Esophagus muscularis mucosa (tissue), 4 donors: ENCODE measurements around the gene AJM1. TPM values are rescaled to one million over a fixed set of nuclear protein-coding genes. Genes with fewer than 3 reads are reported as not detected.

Experiments
- DNase-seq: peaks from one replicate; pipeline ENCODE4 v3.0.0-alpha.2; 2017; ENCODE audit errors: extremely low spot score
- H3K27ac ChIP-seq, 4 donors: fragments of 200-600 bp; sonication (generic); replicated peaks in 1 of 4; 1 replicate in 3 of 4; 2 replicates in 1 of 4; pipeline ENCODE4 v1.5.1; 2016 to 2019; ENCODE audit warnings: mild to moderate bottlenecking in 1 of 4
- H3K27me3 ChIP-seq, 4 donors: fragments of 200-600 bp; sonication (generic); one replicate each; pipeline versions ENCODE4 v1.5.1 to v1.6.0; 2016 to 2019
- H3K36me3 ChIP-seq, 4 donors: fragments of 200-600 bp; sonication (generic); one replicate each; pipeline ENCODE4 v1.5.1; 2016 to 2019
- H3K4me1 ChIP-seq, 4 donors: fragments of 200-600 bp; sonication (generic); one replicate each; pipeline ENCODE4 v1.5.1; 2016 to 2019
- H3K4me3 ChIP-seq, 4 donors: fragments of 200-600 bp; sonication (generic); 1 replicate in 2 of 4; 2 replicates in 2 of 4; pipeline ENCODE4 v1.5.1; 2016 to 2019; ENCODE audit warnings: mild to moderate bottlenecking in 4 of 4, moderate library complexity in 1 of 4
- H3K9me3 ChIP-seq, 4 donors: fragments of 200-600 bp; sonication (generic); 1 replicate in 3 of 4; 2 replicates in 1 of 4; pipeline ENCODE4 v1.5.1; 2016 to 2019
- CTCF ChIP-seq, 3 experiments: fragments of 200-600 bp in 2 of 3; fragments of 450-650 bp in 1 of 3; sonication (generic) in 2 of 3; IDR thresholded peaks; one replicate each; pipeline ENCODE4 v1.5.1; 2017 to 2019; ENCODE audit warnings: antibody characterized with exemption in 3 of 3, mild to moderate bottlenecking in 2 of 3, moderate library complexity in 1 of 3
- EP300 ChIP-seq: sonication (generic); formaldehyde crosslinking; IDR thresholded peaks from one replicate; pipeline ENCODE4 v1.6.1; 2017; ENCODE audit warnings: antibody characterized with exemption
- POLR2A ChIP-seq: fragments of 450-650 bp; IDR thresholded peaks from one replicate; pipeline ENCODE4 v1.6.1; 2017; ENCODE audit warnings: antibody characterized with exemption, moderate library complexity, mild to moderate bottlenecking, low read depth
- POLR2AphosphoS5 ChIP-seq, 2 donors: sonication (generic); formaldehyde crosslinking; IDR thresholded peaks; one replicate each; pipeline ENCODE4 v1.6.1; 2017; ENCODE audit warnings: antibody characterized with exemption in 2 of 2
- WGBS: methylation state at CpG from one replicate; pipeline ENCODE4 v1.1.5; 2018; 5-methylcytosine and 5-hydroxymethylcytosine counted together
- intact Hi-C: fragments of 100-400 bp; cut with DNase I; formaldehyde crosslinking; loops from one replicate; pipeline ENCODE4 v1.15.1; 2023
- total RNA-seq, 4 donors: library from RNA; depleted of rRNA; stranded (reverse); fragments of >200 nt; gene quantifications; one replicate each; pipeline versions ENCODE4 v1.1.0 to v1.2.1, GENCODE V29; 2016

Gene AJM1
- total RNA-seq, 4 donors from 2014 or later = 3.3 to 14.0 (median 11.4) TPM

DNA sequence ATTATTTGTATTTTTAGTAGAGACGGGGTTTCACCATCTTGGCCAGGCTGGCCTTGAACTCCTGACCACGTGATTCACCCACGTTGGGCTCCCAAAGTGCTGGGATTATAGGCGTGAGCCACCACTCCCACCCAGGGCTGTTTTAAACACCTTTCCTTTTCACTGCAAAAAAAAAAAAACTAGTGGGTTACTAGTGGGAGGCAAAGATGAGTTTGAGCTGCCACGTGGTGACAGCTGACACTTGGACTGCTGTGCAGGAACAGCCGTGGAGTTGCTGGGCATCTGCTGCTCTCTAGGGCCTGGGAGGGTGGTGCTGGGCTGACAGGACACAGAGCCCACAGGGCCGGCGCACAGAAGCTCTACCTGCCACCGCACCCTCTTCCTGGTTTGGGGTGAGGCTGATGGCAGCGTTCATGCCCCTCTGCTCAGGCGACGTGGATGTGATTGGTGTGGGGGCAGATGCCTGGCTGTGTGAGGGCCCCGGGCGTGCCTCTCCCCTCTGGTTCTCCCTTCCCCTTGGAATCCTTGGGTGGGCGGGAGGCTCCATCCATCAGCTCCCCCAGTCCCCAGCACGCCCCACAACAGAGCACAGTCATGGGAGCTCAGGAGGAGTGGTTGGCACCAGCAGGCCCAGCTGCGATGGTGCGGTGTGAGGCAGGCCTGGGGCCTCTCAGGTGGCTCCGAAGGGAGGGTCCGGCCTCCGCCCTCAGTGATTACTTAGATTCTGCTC is 17.6 kb upstream of the AJM1 start:
- intact Hi-C loops = no loop called here
- Histone ChIP-seq H3K4me1 (peaks cover 10 to 20% (median 18%) of the 10 kb centered on the region in 4 donors), H3K9me3 (no peaks in the 10 kb centered on the region), H3K27me3 (no peaks in the 10 kb centered on the region), H3K4me3 (no peak overlapping the region), H3K36me3 (peaks cover 40 to 66% (median 64%) of the 10 kb centered on the region in 4 donors), H3K27ac (no peak overlapping the region)
- 91% methylated on average over 10 of the region's 21 CpGs for WGBS
- DNase-seq = no peak
- TF ChIP-seq POLR2AphosphoS5 (IDR thresholded peaks at IDR 0.05) (no peak), POLR2A (no peak), EP300 (no peak), CTCF (IDR thresholded peaks at IDR 0.05) (no peak)

DNA sequence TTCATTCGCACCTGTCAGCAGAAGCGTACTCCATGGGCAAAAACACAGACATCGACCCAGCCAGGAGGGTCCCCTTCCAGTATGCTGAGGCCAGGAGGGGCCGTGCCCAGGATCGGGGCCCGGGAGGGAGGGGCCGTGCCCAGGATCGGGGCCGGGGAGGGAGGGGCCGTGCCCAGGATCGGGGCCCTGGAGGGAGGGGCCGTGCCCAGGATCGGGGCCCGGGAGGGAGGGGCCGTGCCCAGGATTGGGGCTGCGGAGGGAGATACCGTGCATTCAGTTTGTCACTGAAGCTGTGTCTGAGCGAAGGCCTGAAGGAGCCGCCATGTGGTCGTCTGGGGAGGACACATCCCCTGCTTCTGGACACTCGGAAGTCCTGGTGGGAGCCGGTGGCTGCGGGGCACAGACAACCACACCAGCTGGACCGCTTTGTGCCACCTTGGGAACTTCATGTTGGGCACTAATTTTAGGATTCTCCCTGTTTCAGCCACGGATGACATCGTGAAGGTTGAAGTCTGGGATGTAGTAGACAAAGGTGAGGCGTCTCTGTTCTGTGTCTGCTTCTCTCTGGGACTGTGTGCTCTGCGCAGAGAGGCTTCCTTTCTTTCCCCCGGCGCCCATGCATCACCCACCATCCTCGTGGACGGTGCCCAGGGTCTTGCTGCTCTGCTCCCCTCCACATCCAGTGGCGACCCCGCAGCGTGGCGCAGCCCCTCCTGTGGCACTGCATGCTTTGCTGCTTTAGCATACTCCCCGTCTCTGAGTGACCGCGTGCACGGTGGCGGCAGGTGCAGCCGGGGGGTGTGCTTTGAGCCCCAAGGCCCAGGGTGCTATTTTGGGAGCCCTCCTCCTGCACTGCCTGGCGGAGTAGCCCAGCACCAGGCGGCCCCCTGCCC is 16.7 kb upstream of the AJM1 start:
- Histone ChIP-seq H3K4me3 (no peak overlapping the region), H3K36me3 (peaks cover 49 to 75% (median 73%) of the 10 kb centered on the region in 4 donors), H3K27ac (no peak overlapping the region), H3K27me3 (no peaks in the 10 kb centered on the region), H3K9me3 (no peaks in the 10 kb centered on the region), H3K4me1 (peaks cover 10 to 18% (median 17%) of the 10 kb centered on the region in 4 donors)
- 87% methylated on average over 31 of the region's 44 CpGs for WGBS
- no peak for DNase-seq
- intact Hi-C loops = no loop called here
- TF ChIP-seq POLR2AphosphoS5 (IDR thresholded peaks at IDR 0.05) (no peak), POLR2A (no peak), CTCF (IDR thresholded peaks at IDR 0.05) (no peak), EP300 (no peak)

GRCh38 chr9:136826188-136826541 is 16.1 kb upstream of the AJM1 start:
- Histone ChIP-seq H3K4me1 (peaks cover 5 to 12% (median 11%) of the 10 kb centered on the region in 4 donors), H3K27me3 (no peaks in the 10 kb centered on the region), H3K36me3 (peaks cover 52 to 81% (median 79%) of the 10 kb centered on the region in 4 donors), H3K27ac (no peak overlapping the region), H3K9me3 (no peaks in the 10 kb centered on the region), H3K4me3 (no peak overlapping the region)
- 90% methylated on average over 11 of the region's 17 CpGs for WGBS
- intact Hi-C loops = no loop called here
- TF ChIP-seq POLR2AphosphoS5 (IDR thresholded peaks at IDR 0.05) (no peak), CTCF (IDR thresholded peaks at IDR 0.05) (no peak), EP300 (no peak), POLR2A (no peak)
- DNase-seq = no peak

- Histone ChIP-seq H3K36me3 (peaks cover 58 to 89% (median 87%) of the 10 kb centered on the region in 4 donors), H3K9me3 (no peaks in the 10 kb centered on the region), H3K27me3 (no peaks in the 10 kb centered on the region), H3K27ac (no peak overlapping the region), H3K4me3 (no peak overlapping the region), H3K4me1 (peaks cover 0 to 4% (median 4%) of the 10 kb centered on the region in 4 donors)
- DNase-seq = no peak
- TF ChIP-seq POLR2AphosphoS5 (IDR thresholded peaks at IDR 0.05) (no peak), POLR2A (no peak), CTCF (IDR thresholded peaks at IDR 0.05) (no peak), EP300 (no peak)
- WGBS = 87% methylated on average over 11 of the region's 24 CpGs
- intact Hi-C loops = no loop called here
Measured at GRCh38 chr9:136826703-136827582, 15.3 kb upstream of the AJM1 start.
